Panc1 (cell line): ENCODE measurements around the gene RAPGEF5. TPM values are rescaled to one million over a fixed set of nuclear protein-coding genes. Genes with fewer than 3 reads are reported as not detected.

Experiments
- ATAC-seq: fragments of 200-7000 bp; cut with Tn5 transposase; 2 replicates; pipeline ENCODE4 v1.9.1; 2020; ENCODE audit warnings: mild to moderate bottlenecking, moderate library complexity
- BruUV-seq: library from RNA; stranded (reverse); fragments of 400-500 nt; replicated peaks from 2 replicates; lab custom pipeline; 2021; lab: Mats Ljungman, UMichigan
- CTCF ChIA-PET: fragments of 300-600 bp; sonication (Branson Sonifier 250); formaldehyde crosslinking; loops from one replicate; lab custom pipeline; 2022; ENCODE audit warnings: antibody characterized with exemption; lab: Charles Lee
- POLR2A ChIA-PET: fragments of 300-600 bp; sonication (Branson Sonifier 250); formaldehyde crosslinking; loops from one replicate; lab custom pipeline; 2022; ENCODE audit warnings: antibody characterized with exemption; lab: Charles Lee
- DNase-seq: peaks from one replicate; pipeline ENCODE4 v3.0.0-alpha.2; 2010; ENCODE audit warnings: low read depth, low spot score
- H3K27ac ChIP-seq: 2 replicates; pipeline ENCODE4 v1.5.1; 2011; ENCODE audit warnings: mild to moderate bottlenecking, low read length, inconsistent platforms
- H3K27me3 ChIP-seq: fragments of 200-500 bp; sonication (Bioruptor generic); 2 replicates; pipeline ENCODE4 v1.6.0; 2014; ENCODE audit warnings: low read length, inconsistent platforms; ENCODE audit not compliant: control insufficient read depth, insufficient read depth
- H3K36me3 ChIP-seq: fragments of 200-500 bp; sonication (Bioruptor generic); 2 replicates; pipeline ENCODE4 v1.5.1; 2014; ENCODE audit warnings: inconsistent platforms, mild to moderate bottlenecking, low read length, moderate library complexity; ENCODE audit not compliant: control insufficient read depth, insufficient read depth
- H3K4me1 ChIP-seq: 2 replicates; pipeline ENCODE4 v1.5.1; 2011; ENCODE audit warnings: inconsistent platforms, mild to moderate bottlenecking, low read length, moderate library complexity; ENCODE audit not compliant: control insufficient read depth, insufficient read depth
- H3K4me3 ChIP-seq, 2 experiments: 2 replicates each; pipeline ENCODE4 v1.5.1; 2011 to 2012; ENCODE audit warnings: low read depth in 2 of 2, low read length in 2 of 2, mild to moderate bottlenecking in 2 of 2, inconsistent platforms in 1 of 2, moderate library complexity in 1 of 2
- H3K9me3 ChIP-seq: fragments of 200-500 bp; sonication (Bioruptor generic); 2 replicates; pipeline ENCODE4 v1.5.1; 2014; ENCODE audit warnings: low read depth, mild to moderate bottlenecking, inconsistent platforms, low read length, moderate library complexity; ENCODE audit not compliant: control insufficient read depth, insufficient read depth
- CTCF ChIP-seq: fragments of 450-650 bp; IDR thresholded peaks from 2 replicates; pipeline ENCODE4 v1.5.1; 2017; ENCODE audit warnings: mild to moderate bottlenecking
- POLR2AphosphoS5 ChIP-seq: IDR thresholded peaks from 2 replicates; pipeline ENCODE4 v1.6.1; 2012; ENCODE audit warnings: mild to moderate bottlenecking, low read depth, low read length, moderate library complexity
- REST ChIP-seq, 2 experiments: IDR thresholded peaks; 2 replicates each; pipeline ENCODE4 v1.6.1; 2011 to 2012; ENCODE audit warnings: low read depth in 2 of 2, control low read depth in 1 of 2, low read length in 1 of 2, mild to moderate bottlenecking in 1 of 2, moderate library complexity in 1 of 2; ENCODE audit not compliant: insufficient read depth in 1 of 2
- SIN3A ChIP-seq: IDR thresholded peaks from 2 replicates; pipeline ENCODE4 v1.6.1; 2012; ENCODE audit warnings: low read depth, mild to moderate bottlenecking, low read length, moderate library complexity, borderline replicate concordance; ENCODE audit not compliant: insufficient read depth
- TCF7L2 ChIP-seq: IDR thresholded peaks from 2 replicates; pipeline ENCODE4 v1.6.1; 2011; ENCODE audit warnings: mild to moderate bottlenecking, low read depth, low read length, inconsistent platforms
- in situ Hi-C: cut with HindIII; loops from 2 replicates; pipeline ENCODE4 v1.10.0; 2016; ENCODE audit warnings: low sequenced_read_pairs, low pct_unique_long_range_greater_than_20kb
- intact Hi-C: fragments of 100-400 bp; cut with micrococcal nuclease; formaldehyde crosslinking; loops from one replicate; pipeline ENCODE4 v1.10.0; 2022; ENCODE audit not compliant: unreplicated experiment
- total RNA-seq: library from RNA; stranded (reverse); gene quantifications from one replicate; pipeline ENCODE4 v1.2.1, GENCODE V29; 2021; ENCODE audit not compliant: unreplicated experiment

Gene RAPGEF5
- total RNA-seq, 1 experiment from 2014 or later = 1.4 TPM

DNA sequence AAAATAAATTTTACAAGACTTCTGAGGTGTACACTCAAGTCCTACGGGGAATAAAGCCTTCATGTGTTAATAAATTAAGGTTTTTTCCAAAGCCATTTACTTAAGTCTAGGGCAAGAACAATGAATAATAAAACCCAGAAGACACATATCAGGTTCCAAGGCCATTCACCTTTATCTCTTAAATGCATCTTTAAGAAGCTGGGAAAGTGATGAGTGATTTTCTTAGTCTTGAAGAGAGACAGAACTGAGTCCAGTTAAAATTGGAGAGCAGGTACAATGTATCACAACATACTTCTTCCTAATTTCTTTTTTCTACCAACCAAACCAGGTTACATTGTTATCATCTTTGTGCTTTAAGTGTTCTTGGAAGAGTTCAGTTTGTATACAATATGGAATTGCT, 189.5 kb downstream of the RAPGEF5 start:
- TF ChIP-seq TCF7L2 (no peak), CTCF (no peak), SIN3A (no peak), POLR2AphosphoS5 (no peak), REST (IDR thresholded peaks at IDR 0.05; ENCODE audit: insufficient read depth in 1 of 2, low read depth in 2 of 2, low read length in 1 of 2) (no peak)
- CTCF ChIA-PET = interaction anchor here (0.6 kb wide), 1 partner anchor 108 kb away, joined by 4 read pairs; no protein-coding TSS in a partner anchor
- intact Hi-C loops (no loop called here), in situ Hi-C loops (no loop called here)
- POLR2A ChIA-PET = no interaction called here
- Histone ChIP-seq H3K36me3 (no peaks in the 10 kb centered on the region), H3K27ac (no peak overlapping the region), H3K4me1 (no peaks in the 10 kb centered on the region), H3K9me3 (no peaks in the 10 kb centered on the region), H3K4me3 (no peak overlapping the region), H3K27me3 (no peaks in the 10 kb centered on the region; the same call in 1 of the 2 replicates)
- no peak for DNase-seq
- no TSS peak for BruUV-seq
- ATAC-seq = no peak

- Histone ChIP-seq H3K9me3 (no peaks in the 10 kb centered on the region), H3K27ac (no peak overlapping the region), H3K27me3 (no peaks in the 10 kb centered on the region), H3K4me1 (no peaks in the 10 kb centered on the region), H3K36me3 (no peaks in the 10 kb centered on the region), H3K4me3 (no peak overlapping the region)
- DNase-seq = no peak
- ATAC-seq = no peak
- ChIA-PET POLR2A (no interaction called here), CTCF (no interaction called here)
- intact Hi-C loops (no loop called here), in situ Hi-C loops (no loop called here)
- BruUV-seq = no TSS peak
- TF ChIP-seq REST (IDR thresholded peaks at IDR 0.05; ENCODE audit: insufficient read depth in 1 of 2, low read depth in 2 of 2, low read length in 1 of 2) = no peak
- TF ChIP-seq SIN3A = no peak
- TF ChIP-seq TCF7L2 = no peak
- TF ChIP-seq CTCF = no peak
- TF ChIP-seq POLR2AphosphoS5 = no peak
Observed at GRCh38 chr7:22166928-22167327, 190.0 kb downstream of the RAPGEF5 start.
